Activated CD8-positive, alpha-beta memory T cell treated with anti-CD3 and anti-CD28 coated beads for 36 hours (primary cell): ENCODE measurements around the gene ARL4D. TPM values are rescaled to one million over a fixed set of nuclear protein-coding genes. Genes with fewer than 3 reads are reported as not detected.
"Not testable (repeated sequence)": the region's sequence is repeated elsewhere in the genome, so short reads cannot be mapped to it uniquely, and the experiment has no call there.

Experiments used
- CTCF ChIA-PET: fragments of 350-600 bp; sonication (Branson Sonifier 250); formaldehyde crosslinking; loops from one replicate; lab custom pipeline; 2021; ENCODE audit warnings: antibody characterized with exemption; lab: Charles Lee
- POLR2A ChIA-PET: fragments of 350-600 bp; sonication (Branson Sonifier 250); formaldehyde crosslinking; loops from one replicate; lab custom pipeline; 2021; ENCODE audit warnings: antibody characterized with exemption; lab: Charles Lee
- total RNA-seq, 2 experiments: library from RNA; stranded (reverse); gene quantifications; one replicate each; pipeline ENCODE4 v1.2.3, GENCODE V29; 2021

Gene ARL4D
- total RNA-seq: 1 to 10 TPM; 2.2 to 2.6 TPM

- POLR2A ChIA-PET: interaction anchor here (0.5 to 2.0 kb wide), 6 partner anchors 11 to 394 kb away, joined by 5 to 15 read pairs (median 8); partner anchors contain the start of gene DHX8
- CTCF ChIA-PET: interaction anchor here (0.7 to 2.0 kb wide), 4 partner anchors 11 to 147 kb away, joined by 3 to 20 read pairs (median 4); partner anchors contain the start of genes DHX8 and ETV4
These were observed at the start of gene ARL4D for GRCh38 chr17:43398724-43399595. ARL4D (plus strand) TSS chr17:43398993; CDS start chr17:43399733, 740 bp downstream.

GRCh38 chr17:43349142-43349541 lies 49.7 kb upstream of the ARL4D start:
- POLR2A ChIA-PET: no interaction called here
- CTCF ChIA-PET: no interaction called here

- CTCF ChIA-PET: no interaction called here
These were observed 47.9 kb upstream of the ARL4D start for GRCh38 chr17:43350888-43351361.

GRCh38 chr17:43351691-43352090 lies 47.1 kb upstream of the ARL4D start:
- POLR2A ChIA-PET: no interaction called here
- CTCF ChIA-PET: no interaction called here

More at GRCh38 chr17:43350888-43351361, 47.9 kb upstream of the ARL4D start:
- POLR2A ChIA-PET: no interaction called here

- ChIA-PET POLR2A (interaction anchor here (1.1 kb wide), 1 partner anchor 15 kb away, joined by 3 read pairs; no protein-coding TSS in a partner anchor), CTCF (no interaction called here)
These were observed 46.0 kb upstream of the ARL4D start for GRCh38 chr17:43352579-43353331.

GRCh38 chr17:43353393-43353792 lies 45.4 kb upstream of the ARL4D start:
- CTCF ChIA-PET: no interaction called here
- POLR2A ChIA-PET: interaction anchor here (1.1 kb wide), 1 partner anchor 15 kb away, joined by 3 read pairs; no protein-coding TSS in a partner anchor

- ChIA-PET POLR2A (no interaction called here), CTCF (interaction anchor here (1.2 kb wide), 1 partner anchor 15 kb away, joined by 3 read pairs; no protein-coding TSS in a partner anchor)
These were observed 44.4 kb upstream of the ARL4D start for GRCh38 chr17:43354371-43354770.

- CTCF ChIA-PET: interaction anchor here (1.1 to 2.0 kb wide), 2 partner anchors 15 to 22 kb away, joined by 3 to 6 read pairs; no protein-coding TSS in a partner anchor
- POLR2A ChIA-PET: interaction anchor here (2.1 kb wide), 1 partner anchor 12 kb away, joined by 7 read pairs; no protein-coding TSS in a partner anchor
These were observed 42.3 kb upstream of the ARL4D start for GRCh38 chr17:43356450-43356849.

- ChIA-PET CTCF (interaction anchor here (0.7 to 2.0 kb wide), 2 partner anchors 23 to 1768 kb away, joined by 3 to 6 read pairs; no protein-coding TSS in a partner anchor), POLR2A (interaction anchor here (2.1 kb wide), 1 partner anchor 11 kb away, joined by 7 read pairs; no protein-coding TSS in a partner anchor)
These were observed 41.8 kb upstream of the ARL4D start for GRCh38 chr17:43356999-43357398.

- ChIA-PET POLR2A (interaction anchor here (2.0 to 3.4 kb wide), 5 partner anchors 9 to 125 kb away, joined by 8 to 69 read pairs (median 28); partner anchors contain the start of genes ARL4D and DHX8), CTCF (interaction anchor here (0.5 to 1.4 kb wide), 5 partner anchors 12 to 124 kb away, joined by 3 to 4 read pairs (median 3); partner anchors contain the start of gene DHX8)
These were observed 39.2 kb upstream of the ARL4D start for GRCh38 chr17:43359469-43360110.

GRCh38 chr17:43360376-43360738 lies 38.4 kb upstream of the ARL4D start:
- CTCF ChIA-PET: interaction anchor here (1.0 to 1.4 kb wide), 4 partner anchors 12 to 28 kb away, joined by 3 to 5 read pairs (median 4); no protein-coding TSS in a partner anchor
- POLR2A ChIA-PET: interaction anchor here (0.6 to 3.4 kb wide), 17 partner anchors 8 to 763 kb away, joined by 3 to 69 read pairs (median 4); partner anchors contain the start of genes ARL4D, DHX8, HDAC5 and RND2

GRCh38 chr17:43360739-43361505 lies 37.9 kb upstream of the ARL4D start:
- CTCF ChIA-PET: interaction anchor here (1.0 to 1.8 kb wide), 5 partner anchors 13 to 123 kb away, joined by 3 to 5 read pairs (median 3); partner anchors contain the start of gene DHX8

GRCh38 chr17:43363181-43363925 lies 35.4 kb upstream of the ARL4D start:
- ChIA-PET CTCF (no interaction called here), POLR2A (no interaction called here)

More at GRCh38 chr17:43360739-43361505, 37.9 kb upstream of the ARL4D start:
- POLR2A ChIA-PET: interaction anchor here (0.5 to 3.4 kb wide), 18 partner anchors 8 to 1351 kb away, joined by 3 to 69 read pairs (median 4); partner anchors contain the start of genes ARL4D, DHX8, HDAC5 and RND2

- CTCF ChIA-PET: no interaction called here
- POLR2A ChIA-PET: no interaction called here
These were observed 34.9 kb upstream of the ARL4D start for GRCh38 chr17:43363926-43364285.

- ChIA-PET POLR2A (no interaction called here), CTCF (no interaction called here)
These were observed 33.4 kb upstream of the ARL4D start for GRCh38 chr17:43365356-43365755.

GRCh38 chr17:43365921-43366320 lies 32.9 kb upstream of the ARL4D start:
- POLR2A ChIA-PET, CTCF ChIA-PET: not testable (repeated sequence)
